Central memory CD8-positive, alpha-beta T cell (primary cell): ENCODE measurements around the gene VEGFB.
A peak's percentile ranks its signal among the peaks of the same experiment; 100 is the strongest.

Experiments used
- ATAC-seq: fragments of 150-1000 bp; cut with Tn5 transposase; replicated peaks from 2 replicates; pipeline ENCODE4 v1.10.0; 2022; ENCODE audit warnings: mild to moderate bottlenecking, moderate FRiP score, moderate number of reproducible peaks; ENCODE audit not compliant: poor library complexity, severe bottlenecking; ENCODE audit errors: extremely low read depth
- DNase-seq, 2 donors: peaks; one replicate each; pipeline ENCODE4 v3.0.0; 2021; ENCODE audit warnings: low spot score in 2 of 2
- H3K27ac Mint-ChIP-seq: one replicate; pipeline ENCODE4 v1.8.0; 2022; ENCODE audit warnings: low read depth, mild to moderate bottlenecking, moderate library complexity, mixed read lengths
- H3K27me3 Mint-ChIP-seq: one replicate; pipeline ENCODE4 v1.8.0; 2022; ENCODE audit warnings: mixed read lengths
- H3K36me3 Mint-ChIP-seq: one replicate; pipeline ENCODE4 v1.8.0; 2022; ENCODE audit warnings: mild to moderate bottlenecking, moderate library complexity, mixed read lengths; ENCODE audit not compliant: insufficient read depth
- H3K4me1 Mint-ChIP-seq: one replicate; pipeline ENCODE4 v1.8.0; 2022; ENCODE audit warnings: mixed read lengths
- H3K4me3 Mint-ChIP-seq: one replicate; pipeline ENCODE4 v1.8.0; 2022; ENCODE audit warnings: mild to moderate bottlenecking, moderate library complexity, mixed read lengths
- H3K9me3 Mint-ChIP-seq: one replicate; pipeline ENCODE4 v1.8.0; 2022; ENCODE audit warnings: mixed read lengths

Gene VEGFB

GRCh38 chr11:64206457-64207255 lies 27.7 kb upstream of the VEGFB start, which contains the start of gene FERMT3:
Gene FERMT3 (plus strand): TSS chr11:64206721. CDS start chr11:64207365, 644 bp downstream.
- H3K4me3 Mint-ChIP-seq = peak within 1 kb of the TSS; percentile 89
- ATAC-seq (peak; percentile 66), DNase-seq (peak in 1 of 2 donors; percentile 49)
- peaks cover 33% of the 10 kb centered on the region for H3K36me3 Mint-ChIP-seq
- no peaks in the 10 kb centered on the region for H3K27me3 Mint-ChIP-seq
- H3K27ac Mint-ChIP-seq = peak within 1 kb of the TSS; percentile 86
- peaks cover 40% of the 10 kb centered on the region for H3K4me1 Mint-ChIP-seq
- H3K9me3 Mint-ChIP-seq = no peaks in the 10 kb centered on the region

- Mint-ChIP-seq H3K4me3 (peak overlapping the region; percentile 89), H3K9me3 (no peaks in the 10 kb centered on the region), H3K4me1 (peaks cover 46% of the 10 kb centered on the region), H3K27me3 (no peaks in the 10 kb centered on the region), H3K27ac (peak overlapping the region; percentile 86), H3K36me3 (peaks cover 29% of the 10 kb centered on the region)
- peak; percentile 52 to 62 for DNase-seq
- peak; percentile 76 for ATAC-seq
These were observed 26.9 kb upstream of the VEGFB start for GRCh38 chr11:64207256-64208085.

- peaks cover 32% of the 10 kb centered on the region for H3K36me3 Mint-ChIP-seq
- no peaks in the 10 kb centered on the region for H3K9me3 Mint-ChIP-seq
- peak overlapping the region; percentile 89 for H3K4me3 Mint-ChIP-seq
- H3K27me3 Mint-ChIP-seq = no peaks in the 10 kb centered on the region
- DNase-seq = no peak
- peaks cover 47% of the 10 kb centered on the region for H3K4me1 Mint-ChIP-seq
- no peak for ATAC-seq
- H3K27ac Mint-ChIP-seq = peak overlapping the region; percentile 86
These were observed 26.1 kb upstream of the VEGFB start for GRCh38 chr11:64208086-64208795.

- peak overlapping the region; percentile 86 for H3K27ac Mint-ChIP-seq
- DNase-seq (no peak), ATAC-seq (no peak)
- peak overlapping the region; percentile 89 for H3K4me3 Mint-ChIP-seq
- H3K27me3 Mint-ChIP-seq = no peaks in the 10 kb centered on the region
- H3K4me1 Mint-ChIP-seq = peaks cover 43% of the 10 kb centered on the region
- no peaks in the 10 kb centered on the region for H3K9me3 Mint-ChIP-seq
- H3K36me3 Mint-ChIP-seq = peaks cover 32% of the 10 kb centered on the region
These were observed 25.4 kb upstream of the VEGFB start for GRCh38 chr11:64208796-64209562.

- Mint-ChIP-seq H3K9me3 (no peaks in the 10 kb centered on the region), H3K36me3 (peaks cover 30% of the 10 kb centered on the region), H3K27ac (no peak overlapping the region), H3K4me1 (peaks cover 39% of the 10 kb centered on the region), H3K4me3 (no peak overlapping the region), H3K27me3 (no peaks in the 10 kb centered on the region)
- DNase-seq = no peak
- no peak for ATAC-seq
These were observed 24.9 kb upstream of the VEGFB start for GRCh38 chr11:64209563-64209843.

- Mint-ChIP-seq H3K4me3 (no peak overlapping the region), H3K4me1 (peaks cover 34% of the 10 kb centered on the region), H3K27ac (no peak overlapping the region), H3K36me3 (peaks cover 33% of the 10 kb centered on the region), H3K27me3 (no peaks in the 10 kb centered on the region), H3K9me3 (no peaks in the 10 kb centered on the region)
- no peak for DNase-seq
- no peak for ATAC-seq
These were observed 23.9 kb upstream of the VEGFB start for GRCh38 chr11:64210301-64211020.

GRCh38 chr11:64211181-64211872 lies 23.1 kb upstream of the VEGFB start:
- DNase-seq = no peak
- H3K27ac Mint-ChIP-seq = no peak overlapping the region
- no peak for ATAC-seq
- H3K4me3 Mint-ChIP-seq = no peak overlapping the region
- H3K27me3 Mint-ChIP-seq = no peaks in the 10 kb centered on the region
- H3K4me1 Mint-ChIP-seq = peaks cover 34% of the 10 kb centered on the region
- H3K9me3 Mint-ChIP-seq = no peaks in the 10 kb centered on the region
- H3K36me3 Mint-ChIP-seq = peaks cover 38% of the 10 kb centered on the region

- peaks cover 18% of the 10 kb centered on the region for H3K4me1 Mint-ChIP-seq
- peaks cover 64% of the 10 kb centered on the region for H3K36me3 Mint-ChIP-seq
- ATAC-seq (no peak), DNase-seq (no peak)
- H3K4me3 Mint-ChIP-seq = no peak overlapping the region
- H3K9me3 Mint-ChIP-seq = no peaks in the 10 kb centered on the region
- H3K27me3 Mint-ChIP-seq = no peaks in the 10 kb centered on the region
- H3K27ac Mint-ChIP-seq = no peak overlapping the region
These were observed 17.5 kb upstream of the VEGFB start for GRCh38 chr11:64216879-64217278.

- no peak for ATAC-seq
- DNase-seq = no peak
- H3K4me1 Mint-ChIP-seq = peaks cover 8% of the 10 kb centered on the region
- H3K27me3 Mint-ChIP-seq = no peaks in the 10 kb centered on the region
- no peaks in the 10 kb centered on the region for H3K9me3 Mint-ChIP-seq
- no peak overlapping the region for H3K4me3 Mint-ChIP-seq
- H3K27ac Mint-ChIP-seq = no peak overlapping the region
- peaks cover 58% of the 10 kb centered on the region for H3K36me3 Mint-ChIP-seq
These were observed 15.6 kb upstream of the VEGFB start for GRCh38 chr11:64218628-64219353.

- DNase-seq (no peak), ATAC-seq (no peak)
- Mint-ChIP-seq H3K27ac (no peak overlapping the region), H3K27me3 (no peaks in the 10 kb centered on the region), H3K4me3 (no peak overlapping the region), H3K36me3 (peaks cover 57% of the 10 kb centered on the region), H3K9me3 (no peaks in the 10 kb centered on the region), H3K4me1 (peaks cover 8% of the 10 kb centered on the region)
These were observed 15.1 kb upstream of the VEGFB start for GRCh38 chr11:64219354-64219684.

- ATAC-seq (no peak), DNase-seq (no peak)
- no peaks in the 10 kb centered on the region for H3K27me3 Mint-ChIP-seq
- no peaks in the 10 kb centered on the region for H3K9me3 Mint-ChIP-seq
- peaks cover 8% of the 10 kb centered on the region for H3K4me1 Mint-ChIP-seq
- H3K36me3 Mint-ChIP-seq = peaks cover 56% of the 10 kb centered on the region
- H3K27ac Mint-ChIP-seq = no peak overlapping the region
- no peak overlapping the region for H3K4me3 Mint-ChIP-seq
These were observed 14.6 kb upstream of the VEGFB start for GRCh38 chr11:64219755-64220154.
